Sciatic nerve (tissue), 2 donors: Measurements from ENCODE around the gene NCAPD3. TPM values are rescaled to one million over a fixed set of nuclear protein-coding genes. Genes with fewer than 3 reads are reported as not detected.
"Not testable (repeated sequence)": the region's sequence is repeated elsewhere in the genome, so short reads cannot be mapped to it uniquely, and the experiment has no call there.

Experiments used
- ATAC-seq: fragments of 200-7000 bp; cut with Tn5 transposase; one replicate; pipeline ENCODE4 v1.9.1; 2020; ENCODE audit warnings: mild to moderate bottlenecking, moderate library complexity
- DNase-seq: peaks from one replicate; pipeline ENCODE4 v3.0.0-alpha.2; 2020; ENCODE audit warnings: low spot score
- intact Hi-C: fragments of 100-400 bp; cut with DNase I; formaldehyde crosslinking; loops from one replicate; pipeline ENCODE4 v1.14.2; 2022
- total RNA-seq: library from RNA; stranded (reverse); fragmentation: NEBNext Ultra II Directional; extraction: Animal tissue kit (Norgen Biotek cat#: 25700); gene quantifications from one replicate; pipeline ENCODE4 v1.2.1, GENCODE V29; 2021
- donor health status: DM: no; HTN: no; CAD: no.
- donor health status: DM: no; HTN: no; CAD: no.

Gene NCAPD3
- total RNA-seq, 1 donor from 2014 or later: 14.2 TPM

GRCh38 chr11:134119094-134119493, 104.7 kb downstream of the NCAPD3 start:
- no peak for ATAC-seq
- intact Hi-C loops: no loop called here
- no peak for DNase-seq

- ATAC-seq: no peak
- DNase-seq: no peak
- intact Hi-C loops: no loop called here
These were observed 105.8 kb downstream of the NCAPD3 start for GRCh38 chr11:134118006-134118405.

- intact Hi-C loops: no loop called here
- ATAC-seq: no peak
- DNase-seq: no peak
These were observed 107.6 kb downstream of the NCAPD3 start for GRCh38 chr11:134116210-134116609.

GRCh38 chr11:134113787-134114186, 110.0 kb downstream of the NCAPD3 start:
- ATAC-seq, intact Hi-C loops, DNase-seq: not testable (repeated sequence)

GRCh38 chr11:134110252-134110815, 113.4 kb downstream of the NCAPD3 start:
- ATAC-seq (no peak), DNase-seq (no peak)
- intact Hi-C loops: no loop called here

Other genes with a start within 250 kb of the NCAPD3 start
- gene JAM3, start 154.9 kb downstream of the NCAPD3 start, total RNA-seq: 126 TPM
- gene VPS26B, start 704 bp upstream of the NCAPD3 start, total RNA-seq: 39.1 TPM
- gene THYN1, start 29.4 kb upstream of the NCAPD3 start, total RNA-seq: 34.9 TPM
- gene ACAD8, start 29.6 kb upstream of the NCAPD3 start, total RNA-seq: 24.2 TPM
- not detected for gene GLB1L3, start 52.4 kb upstream of the NCAPD3 start, total RNA-seq
- gene GLB1L2, start 108.0 kb upstream of the NCAPD3 start, total RNA-seq: 1.6 TPM
- gene B3GAT1, start 188.3 kb upstream of the NCAPD3 start, total RNA-seq: 23.3 TPM